PC-9 (cell line): ENCODE results near the gene TTC31. TPM values are rescaled to one million over a fixed set of nuclear protein-coding genes. Genes with fewer than 3 reads are reported as not detected.

Source experiments
- BruUV-seq: library from RNA; stranded (reverse); fragments of 400-500 nt; replicated peaks from 2 replicates; lab custom pipeline; 2021; lab: Mats Ljungman, UMichigan
- CTCF ChIA-PET: fragments of 300-600 bp; sonication (Branson Sonifier 250); formaldehyde crosslinking; loops from one replicate; lab custom pipeline; 2022; ENCODE audit warnings: antibody characterized with exemption; lab: Charles Lee
- POLR2A ChIA-PET: fragments of 300-600 bp; sonication (Branson Sonifier 250); formaldehyde crosslinking; loops from one replicate; lab custom pipeline; 2022; ENCODE audit warnings: antibody characterized with exemption; ENCODE audit not compliant: unreplicated experiment; lab: Charles Lee
- DNase-seq, 2 experiments: peaks; one replicate each; pipeline versions ENCODE4 v3.0.0 to v3.0.0-alpha.2; 2015 to 2022; ENCODE audit warnings: mixed read lengths in 1 of 2
- H2AFZ ChIP-seq: fragments of 200-600 bp; sonication (generic); 2 replicates; pipeline ENCODE4 v1.8.1; 2017; ENCODE audit warnings: antibody characterized with exemption
- H3F3A ChIP-seq: fragments of 200-600 bp; sonication (generic); 2 replicates; pipeline ENCODE4 v1.8.1; 2017; ENCODE audit warnings: antibody characterized with exemption, mild to moderate bottlenecking, low read depth; ENCODE audit not compliant: insufficient read depth
- H3K27ac ChIP-seq: fragments of 200-600 bp; sonication (generic); 2 replicates; pipeline ENCODE4 v1.6.1; 2016; ENCODE audit warnings: mixed run types
- H3K27me3 ChIP-seq: fragments of 200-600 bp; sonication (generic); 2 replicates; pipeline ENCODE4 v1.6.1; 2016; ENCODE audit warnings: low read depth, mixed run types; ENCODE audit not compliant: insufficient read depth
- H3K36me3 ChIP-seq: fragments of 200-600 bp; sonication (generic); 2 replicates; pipeline ENCODE4 v1.6.1; 2016; ENCODE audit warnings: low read depth, mixed run types
- H3K4me1 ChIP-seq: fragments of 200-600 bp; sonication (generic); replicated peaks from 2 replicates; pipeline ENCODE4 v1.6.1; 2016; ENCODE audit warnings: mixed run types; ENCODE audit not compliant: insufficient read depth
- H3K4me2 ChIP-seq: fragments of 200-600 bp; sonication (generic); 2 replicates; pipeline ENCODE4 v1.6.1; 2017; ENCODE audit warnings: mixed run types
- H3K4me3 ChIP-seq: fragments of 200-600 bp; sonication (generic); 2 replicates; pipeline ENCODE4 v1.6.1; 2016; ENCODE audit warnings: mixed run types
- H3K79me2 ChIP-seq: fragments of 200-600 bp; sonication (generic); 2 replicates; pipeline ENCODE4 v1.6.1; 2017; ENCODE audit warnings: low read depth, mixed run types
- H3K9me2 ChIP-seq: fragments of 200-600 bp; sonication (generic); 2 replicates; pipeline ENCODE4 v1.8.1; 2017; ENCODE audit warnings: mild to moderate bottlenecking; ENCODE audit not compliant: insufficient read depth
- H3K9me3 ChIP-seq: fragments of 200-600 bp; sonication (generic); 2 replicates; pipeline ENCODE4 v1.8.1; 2016; ENCODE audit warnings: low read depth; ENCODE audit not compliant: insufficient read depth
- H4K20me1 ChIP-seq: fragments of 200-600 bp; sonication (generic); 2 replicates; pipeline ENCODE4 v1.8.1; 2017; ENCODE audit not compliant: insufficient read depth
- CTCF ChIP-seq: fragments of 200-600 bp; sonication (generic); conservative IDR thresholded peaks from 2 replicates; pipeline ENCODE4 v1.6.1; 2017; ENCODE audit warnings: mixed run types, antibody characterized with exemption, mild to moderate bottlenecking, moderate library complexity
- EZH2 ChIP-seq: fragments of 200-600 bp; sonication (generic); IDR thresholded peaks from 2 replicates; pipeline ENCODE4 v1.8.0; 2017; ENCODE audit warnings: antibody characterized with exemption, low read depth
- intact Hi-C: fragments of 100-400 bp; cut with micrococcal nuclease; formaldehyde crosslinking; loops from one replicate; pipeline ENCODE4 v1.10.0; 2022; ENCODE audit not compliant: unreplicated experiment
- total RNA-seq: library from RNA; stranded (reverse); gene quantifications from 2 replicates; pipeline ENCODE4 v1.2.3, GENCODE V29; 2021

Gene TTC31
- total RNA-seq, 1 experiment from 2014 or later = 20.1 TPM

GRCh38 chr2:74530239-74531187 lies 47.6 kb downstream of the TTC31 start:
- H3K9me3 ChIP-seq = no peaks in the 10 kb centered on the region
- H3K4me3 ChIP-seq = peak overlapping the region; percentile 93
- intact Hi-C loops = loop anchor here (5.0 kb wide), 3 partner anchors 57 to 263 kb away; no protein-coding TSS in a partner anchor
- peaks cover 18% of the 10 kb centered on the region for H3K4me1 ChIP-seq
- no peaks in the 10 kb centered on the region for H3K9me2 ChIP-seq
- H3K36me3 ChIP-seq = peaks cover 18% of the 10 kb centered on the region
- CTCF ChIA-PET = interaction anchor here (0.5 to 0.6 kb wide), 2 partner anchors 21 to 59 kb away, joined by 4 to 8 read pairs; no protein-coding TSS in a partner anchor
- no peak overlapping the region for H3K27ac ChIP-seq
- H2AFZ ChIP-seq = peak overlapping the region; percentile 94
- H3K4me2 ChIP-seq = peak overlapping the region; percentile 84
- peaks cover 37% of the 10 kb centered on the region for H3K79me2 ChIP-seq
- no peak for TF ChIP-seq CTCF
- TF ChIP-seq EZH2 = no peak
- H4K20me1 ChIP-seq = peaks cover 9% of the 10 kb centered on the region; the same call in 1 of the 2 replicates
- peak in 1 of 2 experiments; percentile 20 for DNase-seq
- BruUV-seq = no TSS peak
- peaks cover 12% of the 10 kb centered on the region; the same call in 1 of the 2 replicates for H3F3A ChIP-seq
- POLR2A ChIA-PET = interaction anchor here (0.7 kb wide), 2 partner anchors 85 to 330 kb away, joined by 4 read pairs; no protein-coding TSS in a partner anchor
- H3K27me3 ChIP-seq = no peaks in the 10 kb centered on the region

GRCh38 chr2:74531666-74532065 lies 48.8 kb downstream of the TTC31 start:
- H3K9me3 ChIP-seq = no peaks in the 10 kb centered on the region
- H3K4me3 ChIP-seq = no peak overlapping the region
- no peaks in the 10 kb centered on the region for H3K27me3 ChIP-seq
- peak overlapping the region; percentile 84; the same call in 1 of the 2 replicates for H3K4me2 ChIP-seq
- CTCF ChIA-PET = interaction anchor here (0.8 to 1.2 kb wide), 3 partner anchors 13 to 282 kb away, joined by 3 to 6 read pairs (median 3); no protein-coding TSS in a partner anchor
- POLR2A ChIA-PET = interaction anchor here (0.6 kb wide), 1 partner anchor 50 kb away, joined by 3 read pairs; no protein-coding TSS in a partner anchor
- TF ChIP-seq EZH2 = no peak
- no peak for TF ChIP-seq CTCF
- H3K36me3 ChIP-seq = peaks cover 13% of the 10 kb centered on the region
- H3K79me2 ChIP-seq = peaks cover 37% of the 10 kb centered on the region
- H3K4me1 ChIP-seq = peaks cover 18% of the 10 kb centered on the region
- no peak for DNase-seq
- no TSS peak for BruUV-seq
- no peak overlapping the region for H3K27ac ChIP-seq
- peaks cover 12% of the 10 kb centered on the region; the same call in 1 of the 2 replicates for H3F3A ChIP-seq
- H2AFZ ChIP-seq = no peak overlapping the region
- H4K20me1 ChIP-seq = peaks cover 9% of the 10 kb centered on the region; the same call in 1 of the 2 replicates
- intact Hi-C loops = loop anchor here (5.0 kb wide), 3 partner anchors 56 to 264 kb away; no protein-coding TSS in a partner anchor
- no peaks in the 10 kb centered on the region for H3K9me2 ChIP-seq

GRCh38 chr2:74532222-74532621 lies 49.3 kb downstream of the TTC31 start:
- no peaks in the 10 kb centered on the region for H3K9me2 ChIP-seq
- no peaks in the 10 kb centered on the region for H3K9me3 ChIP-seq
- TF ChIP-seq EZH2 (no peak), CTCF (peak; percentile 69)
- peaks cover 18% of the 10 kb centered on the region for H3K4me1 ChIP-seq
- no peaks in the 10 kb centered on the region for H3K27me3 ChIP-seq
- peaks cover 12% of the 10 kb centered on the region; the same call in 1 of the 2 replicates for H3F3A ChIP-seq
- intact Hi-C loops = loop anchor here (5.0 kb wide), 3 partner anchors 55 to 265 kb away; no protein-coding TSS in a partner anchor
- H3K4me2 ChIP-seq = no peak overlapping the region; the same call in 1 of the 2 replicates
- POLR2A ChIA-PET = interaction anchor here (0.6 kb wide), 1 partner anchor 51 kb away, joined by 3 read pairs; no protein-coding TSS in a partner anchor
- no peak overlapping the region for H3K27ac ChIP-seq
- DNase-seq = peak in 1 of 2 experiments; percentile 62
- peaks cover 32% of the 10 kb centered on the region for H3K79me2 ChIP-seq
- peaks cover 9% of the 10 kb centered on the region; the same call in 1 of the 2 replicates for H4K20me1 ChIP-seq
- H3K4me3 ChIP-seq = no peak overlapping the region
- peaks cover 7% of the 10 kb centered on the region; the same call in 1 of the 2 replicates for H3K36me3 ChIP-seq
- no peak overlapping the region for H2AFZ ChIP-seq
- CTCF ChIA-PET = interaction anchor here (0.8 to 1.2 kb wide), 3 partner anchors 13 to 282 kb away, joined by 3 to 6 read pairs (median 3); no protein-coding TSS in a partner anchor
- no TSS peak for BruUV-seq
